IMR-90 (cell line): ENCODE data around the gene PEF1. TPM values are rescaled to one million over a fixed set of nuclear protein-coding genes. Genes with fewer than 3 reads are reported as not detected.

Source experiments
- ATAC-seq: fragments of 200-7000 bp; cut with Tn5 transposase; 2 replicates; pipeline ENCODE4 v1.9.1; 2020; ENCODE audit warnings: low read depth, mild to moderate bottlenecking, moderate library complexity
- BruUV-seq: library from RNA; stranded (reverse); fragments of 400-500 nt; replicated peaks from 2 replicates; lab custom pipeline; 2021; lab: Mats Ljungman, UMichigan
- CTCF ChIA-PET: fragments of 300-600 bp; formaldehyde crosslinking; extraction: SDS; loops from one replicate; lab custom pipeline; 2021; ENCODE audit warnings: antibody characterized with exemption; lab: Yijun Ruan, JAX
- POLR2A ChIA-PET: fragments of 300-600 bp; sonication (Branson Sonifier 250); formaldehyde crosslinking; loops from one replicate; lab custom pipeline; 2022; ENCODE audit warnings: antibody characterized with exemption; ENCODE audit not compliant: unreplicated experiment; lab: Charles Lee
- DNase-seq: peaks from one replicate; pipeline ENCODE4 v3.0.0; 2013
- H2AFZ ChIP-seq: replicated peaks from 2 replicates; pipeline ENCODE3; 2013; ENCODE audit warnings: low read length, mild to moderate bottlenecking; ENCODE audit not compliant: poor library complexity
- H2AK5ac ChIP-seq: 2 replicates; pipeline ENCODE4 v1.6.1; 2013; ENCODE audit warnings: low read depth, low read length, inconsistent platforms
- H2AK9ac ChIP-seq: replicated peaks from 2 replicates; pipeline ENCODE3; 2013; ENCODE audit warnings: mild to moderate bottlenecking, low read depth, low read length, moderate library complexity; ENCODE audit not compliant: poor library complexity
- H2BK120ac ChIP-seq: 2 replicates; pipeline ENCODE4 v1.6.1; 2013; ENCODE audit warnings: low read depth, low read length, inconsistent platforms
- H2BK15ac ChIP-seq: 3 replicates; pipeline ENCODE4 v1.6.1; 2013; ENCODE audit warnings: low read depth, low read length, inconsistent platforms
- H2BK20ac ChIP-seq: 2 replicates; pipeline ENCODE4 v1.6.1; 2013; ENCODE audit warnings: low read depth, mild to moderate bottlenecking, inconsistent platforms, low read length, moderate library complexity
- H2BK5ac ChIP-seq: 2 replicates; pipeline ENCODE4 v1.6.1; 2013; ENCODE audit warnings: mild to moderate bottlenecking, low read depth, low read length, inconsistent platforms; ENCODE audit not compliant: poor library complexity, severe bottlenecking
- H3K14ac ChIP-seq: replicated peaks from 2 replicates; pipeline ENCODE4 v1.6.1; 2013; ENCODE audit warnings: low read depth, low read length, inconsistent platforms
- H3K18ac ChIP-seq: 2 replicates; pipeline ENCODE4 v1.6.1; 2013; ENCODE audit warnings: low read depth, low read length, control low read depth
- H3K23ac ChIP-seq: 2 replicates; pipeline ENCODE4 v1.6.1; 2013; ENCODE audit warnings: low read depth, low read length, inconsistent platforms
- H3K27ac ChIP-seq: 2 replicates; pipeline ENCODE4 v1.5.1; 2013; ENCODE audit warnings: mild to moderate bottlenecking, control low read depth, low read length; ENCODE audit not compliant: insufficient read depth
- H3K27me3 ChIP-seq: 2 replicates; pipeline ENCODE4 v1.6.1; 2013; ENCODE audit warnings: low read length; ENCODE audit not compliant: control insufficient read depth, insufficient read depth
- H3K36me3 ChIP-seq: 2 replicates; pipeline ENCODE4 v1.6.1; 2013; ENCODE audit warnings: low read length, mixed read lengths; ENCODE audit not compliant: control insufficient read depth, insufficient read depth
- H3K4ac ChIP-seq: 2 replicates; pipeline ENCODE4 v1.6.1; 2013; ENCODE audit warnings: low read depth, low read length, inconsistent platforms
- H3K4me1 ChIP-seq: 2 replicates; pipeline ENCODE4 v1.6.1; 2013; ENCODE audit warnings: low read length, mixed read lengths; ENCODE audit not compliant: control insufficient read depth, insufficient read depth
- H3K4me2 ChIP-seq: 2 replicates; pipeline ENCODE4 v1.6.1; 2013; ENCODE audit warnings: low read depth, mild to moderate bottlenecking, control low read depth, low read length, moderate library complexity
- H3K4me3 ChIP-seq: 2 replicates; pipeline ENCODE4 v1.5.1; 2013; ENCODE audit warnings: low read depth, mild to moderate bottlenecking, control low read depth, low read length, moderate library complexity; ENCODE audit not compliant: insufficient read depth
- H3K56ac ChIP-seq: 2 replicates; pipeline ENCODE4 v1.6.1; 2013; ENCODE audit warnings: low read length, inconsistent platforms; ENCODE audit not compliant: insufficient read depth; ENCODE audit errors: extremely low read depth
- H3K79me1 ChIP-seq, 2 experiments: 2 replicates each; pipeline ENCODE4 v1.6.1; 2013; ENCODE audit warnings: low read length in 2 of 2, inconsistent platforms in 1 of 2, low read depth in 1 of 2
- H3K9ac ChIP-seq: 2 replicates; pipeline ENCODE4 v1.6.1; 2013; ENCODE audit warnings: low read depth, low read length, control low read depth
- H3K9me1 ChIP-seq: 2 replicates; pipeline ENCODE4 v1.6.1; 2013; ENCODE audit warnings: low read length, inconsistent platforms; ENCODE audit not compliant: insufficient read depth
- H3K9me3 ChIP-seq: 2 replicates; pipeline ENCODE4 v1.6.1; 2013; ENCODE audit warnings: low read length; ENCODE audit not compliant: control insufficient read depth, insufficient read depth
- H4K20me1 ChIP-seq: 2 replicates; pipeline ENCODE4 v1.6.1; 2013; ENCODE audit warnings: low read length, inconsistent platforms; ENCODE audit not compliant: insufficient read depth
- H4K5ac ChIP-seq: 2 replicates; pipeline ENCODE4 v1.6.1; 2013; ENCODE audit warnings: mild to moderate bottlenecking, low read depth, low read length, control low read depth
- H4K8ac ChIP-seq, 2 experiments: 2 replicates each; pipeline ENCODE4 v1.6.1; 2013; ENCODE audit warnings: low read depth in 2 of 2, low read length in 2 of 2, control low read depth in 1 of 2, inconsistent platforms in 1 of 2
- H4K91ac ChIP-seq: 2 replicates; pipeline ENCODE4 v1.6.1; 2013; ENCODE audit warnings: low read depth, low read length, inconsistent platforms; ENCODE audit not compliant: insufficient read depth
- MAZ ChIP-seq: IDR thresholded peaks from 2 replicates; pipeline ENCODE4 v1.6.1; 2012; ENCODE audit warnings: low read depth, mild to moderate bottlenecking, low read length, improper control_type of control experiment, moderate library complexity, borderline replicate concordance
- NFE2L2 ChIP-seq: fragments of 150-350 bp; IDR thresholded peaks from 2 replicates; pipeline ENCODE4 v1.6.1; 2016; ENCODE audit warnings: low read depth, mild to moderate bottlenecking, low read length
- RCOR1 ChIP-seq: IDR thresholded peaks from 2 replicates; pipeline ENCODE4 v1.6.1; 2012; ENCODE audit warnings: mild to moderate bottlenecking, low read length, improper control_type of control experiment; ENCODE audit not compliant: insufficient replicate concordance
- RFX5 ChIP-seq: IDR thresholded peaks from 2 replicates; pipeline ENCODE4 v1.8.0; 2012; ENCODE audit warnings: low read depth, mild to moderate bottlenecking, low read length, moderate library complexity
- WGBS, 2 experiments: methylation state at CpG; one replicate each; pipeline versions ENCODE4 v1.1.5 to v1.1.7; 2013; ENCODE audit warnings: missing lambda C conversion rate in 2 of 2; ENCODE audit not compliant: insufficient read length in 1 of 2; ENCODE audit errors: extremely low coverage in 2 of 2; 5-methylcytosine and 5-hydroxymethylcytosine counted together
- dilution Hi-C: fragments of 300-500 bp; cut with HindIII; formaldehyde crosslinking; loops from one replicate; pipeline ENCODE4 v1.14.3; 2018; ENCODE audit warnings: low sequenced_read_pairs; ENCODE audit not compliant: unreplicated experiment
- in situ Hi-C: fragments of 300-500 bp; cut with MboI; formaldehyde crosslinking; loops from 3 replicates; pipeline ENCODE4 v1.14.3; 2019; ENCODE audit warnings: low sequenced_read_pairs, inconsistent platforms, mixed read lengths
- intact Hi-C: fragments of 100-400 bp; cut with micrococcal nuclease; formaldehyde crosslinking; loops from 2 replicates; pipeline ENCODE4 v1.10.0; 2022
- polyA plus RNA-seq, 3 experiments: library from polyadenylated mRNA; depleted of rRNA; stranded (reverse); fragments of >200 nt; gene quantifications; 2 replicates each; pipeline ENCODE4 v1.2.3, GENCODE V29; 2012; ENCODE audit warnings: low replicate concordance in 1 of 3
- total RNA-seq: library from RNA; depleted of rRNA; stranded (reverse); fragments of >200 nt; gene quantifications from 2 replicates; pipeline ENCODE4 v1.2.3, GENCODE V29; 2012

The PEF1 gene
- total and polyA plus RNA-seq, 2 of the 4 experiments (the other 2 are of a cell fraction) = 84.2 to 104 TPM

GRCh38 chr1:31675756-31676155 lies 31.1 kb upstream of the PEF1 start:
- Histone ChIP-seq H2AK9ac (no peak overlapping the region), H3K27me3 (no peaks in the 10 kb centered on the region), H3K27ac (no peak overlapping the region), H3K9ac (no peak overlapping the region), H2BK20ac (no peak overlapping the region), H3K4me1 (no peaks in the 10 kb centered on the region; the same call in 1 of the 2 replicates), H3K9me1 (no peaks in the 10 kb centered on the region), H3K23ac (no peak overlapping the region), H4K8ac (no peak overlapping the region), H2AK5ac (no peak overlapping the region), H2AFZ (no peak overlapping the region), H3K18ac (no peak overlapping the region), H3K4ac (no peak overlapping the region), H3K4me3 (no peak overlapping the region), H2BK5ac (no peak overlapping the region), H3K79me1 (no peaks in the 10 kb centered on the region; a peak in 1 of 4 replicates), H4K5ac (no peak overlapping the region), H3K36me3 (peaks cover 72% of the 10 kb centered on the region), H2BK15ac (no peak overlapping the region), H4K20me1 (no peaks in the 10 kb centered on the region), H3K14ac (no peak overlapping the region), H3K56ac (no peak overlapping the region), H2BK120ac (no peak overlapping the region), H3K9me3 (no peaks in the 10 kb centered on the region), H4K91ac (no peak overlapping the region), H3K4me2 (no peak overlapping the region)
- no TSS peak for BruUV-seq
- intact Hi-C loops = no loop called here
- TF ChIP-seq NFE2L2 (no peak), MAZ (no peak), RCOR1 (no peak), RFX5 (no peak)
- in situ Hi-C loops = no loop called here
- dilution Hi-C loops = no loop called here
- WGBS, 2 experiments = no CpG with 5 or more reads among the region's 14 CpGs
- CTCF ChIA-PET = interaction anchor here (1.4 kb wide), 1 partner anchor 9 kb away, joined by 4 read pairs; no protein-coding TSS in a partner anchor
- no peak for DNase-seq
- no peak for ATAC-seq
- POLR2A ChIA-PET = no interaction called here
